Skeletal muscle satellite cell (primary cell): ENCODE data around the gene USP3.
A peak's percentile ranks its signal among the peaks of the same experiment; 100 is the strongest.

Source experiments
- H3K27me3 ChIP-seq: 2 replicates; pipeline ENCODE4 v1.7.0; 2013; ENCODE audit warnings: low read length; ENCODE audit not compliant: control insufficient read depth, insufficient read depth
- H3K36me3 ChIP-seq: 2 replicates; pipeline ENCODE4 v1.7.0; 2013; ENCODE audit warnings: mild to moderate bottlenecking, control low read depth, low read length; ENCODE audit not compliant: insufficient read depth
- H3K4me1 ChIP-seq: 2 replicates; pipeline ENCODE4 v1.7.0; 2013; ENCODE audit warnings: low read length; ENCODE audit not compliant: control insufficient read depth, insufficient read depth
- H3K4me2 ChIP-seq: 2 replicates; pipeline ENCODE4 v1.7.0; 2013; ENCODE audit warnings: mild to moderate bottlenecking, low read length
- H3K4me3 ChIP-seq: 2 replicates; pipeline ENCODE4 v1.7.0; 2013; ENCODE audit warnings: low read length
- H3K9ac ChIP-seq: 2 replicates; pipeline ENCODE4 v1.7.0; 2013; ENCODE audit warnings: mild to moderate bottlenecking, low read depth, low read length, moderate library complexity
- H3K9me3 ChIP-seq: replicated peaks from 2 replicates; pipeline ENCODE4 v1.7.0; 2013; ENCODE audit warnings: mild to moderate bottlenecking, control low read depth, low read length

The USP3 gene

GRCh38 chr15:63539521-63539920 lies 35.1 kb downstream of the USP3 start:
- Histone ChIP-seq H3K4me2 (no peak overlapping the region), H3K9ac (no peak overlapping the region), H3K4me1 (peaks cover 4% of the 10 kb centered on the region), H3K27me3 (no peaks in the 10 kb centered on the region), H3K4me3 (no peak overlapping the region), H3K9me3 (no peaks in the 10 kb centered on the region), H3K36me3 (peaks cover 8% of the 10 kb centered on the region)

GRCh38 chr15:63539998-63540397 lies 35.6 kb downstream of the USP3 start:
- H3K27me3 ChIP-seq: no peaks in the 10 kb centered on the region

DNA sequence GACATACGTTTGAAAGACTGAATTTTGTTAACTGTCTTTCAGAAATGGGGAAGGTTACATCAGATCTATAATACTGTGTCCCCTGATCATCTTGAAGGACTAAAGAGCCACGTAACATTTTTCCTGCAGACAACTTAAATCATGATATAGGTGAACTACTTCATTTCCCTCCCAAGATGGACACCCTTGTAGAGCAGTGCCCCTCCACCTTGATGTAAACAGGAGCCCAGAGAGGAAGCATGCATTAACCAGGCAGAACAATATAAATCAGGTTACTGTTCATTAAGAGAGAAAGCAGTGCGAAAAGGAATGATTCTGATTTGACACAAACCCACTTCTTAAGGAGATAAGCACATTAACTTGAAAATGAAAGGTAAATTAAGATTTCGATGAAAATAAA lies 36.1 kb downstream of the USP3 start:
- H3K4me1 ChIP-seq: no peaks in the 10 kb centered on the region
- no peak overlapping the region for H3K9ac ChIP-seq
- peaks cover 8% of the 10 kb centered on the region for H3K36me3 ChIP-seq
- no peak overlapping the region for H3K4me3 ChIP-seq
- H3K9me3 ChIP-seq: no peaks in the 10 kb centered on the region
- no peak overlapping the region for H3K4me2 ChIP-seq
- no peaks in the 10 kb centered on the region for H3K27me3 ChIP-seq

More at GRCh38 chr15:63539998-63540397, 35.6 kb downstream of the USP3 start:
- no peak overlapping the region for H3K4me3 ChIP-seq
- no peak overlapping the region for H3K9ac ChIP-seq
- H3K9me3 ChIP-seq: no peaks in the 10 kb centered on the region
- H3K4me2 ChIP-seq: no peak overlapping the region
- H3K36me3 ChIP-seq: peaks cover 8% of the 10 kb centered on the region
- peaks cover 4% of the 10 kb centered on the region for H3K4me1 ChIP-seq

GRCh38 chr15:63544258-63545026 lies 40.0 kb downstream of the USP3 start:
- no peaks in the 10 kb centered on the region for H3K4me1 ChIP-seq
- peaks cover 8% of the 10 kb centered on the region for H3K36me3 ChIP-seq
- no peak overlapping the region for H3K4me3 ChIP-seq
- H3K9me3 ChIP-seq: no peaks in the 10 kb centered on the region
- H3K4me2 ChIP-seq: no peak overlapping the region
- H3K9ac ChIP-seq: no peak overlapping the region
- no peaks in the 10 kb centered on the region for H3K27me3 ChIP-seq

- H3K9ac ChIP-seq: no peak overlapping the region
- H3K36me3 ChIP-seq: peaks cover 8% of the 10 kb centered on the region
- H3K9me3 ChIP-seq: no peaks in the 10 kb centered on the region
- no peaks in the 10 kb centered on the region for H3K4me1 ChIP-seq
- no peaks in the 10 kb centered on the region for H3K27me3 ChIP-seq
- no peak overlapping the region for H3K4me3 ChIP-seq
- no peak overlapping the region for H3K4me2 ChIP-seq
Measured at GRCh38 chr15:63545520-63545919, 41.1 kb downstream of the USP3 start.

- no peak overlapping the region for H3K4me3 ChIP-seq
- H3K9me3 ChIP-seq: no peaks in the 10 kb centered on the region
- peaks cover 35% of the 10 kb centered on the region for H3K4me1 ChIP-seq
- H3K9ac ChIP-seq: no peak overlapping the region
- peak overlapping the region; percentile 10 for H3K4me2 ChIP-seq
- no peaks in the 10 kb centered on the region for H3K36me3 ChIP-seq
- H3K27me3 ChIP-seq: no peaks in the 10 kb centered on the region
Measured at GRCh38 chr15:63551400-63551799, 47.0 kb downstream of the USP3 start.

DNA sequence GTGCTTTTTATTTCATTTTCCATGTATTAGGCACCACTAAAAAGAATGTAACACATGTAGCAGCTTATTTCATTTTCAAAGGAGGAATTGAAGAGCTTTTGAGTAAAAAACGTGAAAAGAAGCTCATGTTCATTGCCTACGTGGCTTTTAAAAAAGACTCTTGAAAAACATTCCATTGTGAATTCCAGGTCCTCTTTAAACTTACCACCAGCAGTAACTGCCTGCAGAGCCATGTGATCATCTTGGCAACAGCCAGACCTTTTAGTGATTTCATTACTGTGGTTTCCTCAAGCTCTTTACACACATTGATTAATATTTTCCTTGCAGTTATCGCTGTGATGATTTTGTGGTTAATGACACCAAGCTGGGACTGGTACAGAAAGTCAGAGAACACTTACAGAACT lies 49.0 kb downstream of the USP3 start:
- H3K9ac ChIP-seq: peak overlapping the region; percentile 57
- H3K9me3 ChIP-seq: no peaks in the 10 kb centered on the region
- H3K27me3 ChIP-seq: no peaks in the 10 kb centered on the region
- peak overlapping the region; percentile 7 for H3K4me3 ChIP-seq
- peaks cover 11% of the 10 kb centered on the region for H3K36me3 ChIP-seq
- H3K4me2 ChIP-seq: peak overlapping the region; percentile 67
- H3K4me1 ChIP-seq: peaks cover 35% of the 10 kb centered on the region

- no peak overlapping the region for H3K9ac ChIP-seq
- H3K4me2 ChIP-seq: no peak overlapping the region
- peaks cover 35% of the 10 kb centered on the region for H3K4me1 ChIP-seq
- H3K36me3 ChIP-seq: peaks cover 11% of the 10 kb centered on the region
- H3K27me3 ChIP-seq: no peaks in the 10 kb centered on the region
- H3K9me3 ChIP-seq: no peaks in the 10 kb centered on the region
- H3K4me3 ChIP-seq: no peak overlapping the region
Measured at GRCh38 chr15:63554337-63554927, 50.0 kb downstream of the USP3 start.

- Histone ChIP-seq H3K4me2 (no peak overlapping the region), H3K4me1 (peaks cover 35% of the 10 kb centered on the region), H3K9ac (no peak overlapping the region), H3K36me3 (peaks cover 11% of the 10 kb centered on the region), H3K27me3 (no peaks in the 10 kb centered on the region), H3K9me3 (no peaks in the 10 kb centered on the region), H3K4me3 (no peak overlapping the region)
Measured at GRCh38 chr15:63555507-63555906, 51.1 kb downstream of the USP3 start.

DNA sequence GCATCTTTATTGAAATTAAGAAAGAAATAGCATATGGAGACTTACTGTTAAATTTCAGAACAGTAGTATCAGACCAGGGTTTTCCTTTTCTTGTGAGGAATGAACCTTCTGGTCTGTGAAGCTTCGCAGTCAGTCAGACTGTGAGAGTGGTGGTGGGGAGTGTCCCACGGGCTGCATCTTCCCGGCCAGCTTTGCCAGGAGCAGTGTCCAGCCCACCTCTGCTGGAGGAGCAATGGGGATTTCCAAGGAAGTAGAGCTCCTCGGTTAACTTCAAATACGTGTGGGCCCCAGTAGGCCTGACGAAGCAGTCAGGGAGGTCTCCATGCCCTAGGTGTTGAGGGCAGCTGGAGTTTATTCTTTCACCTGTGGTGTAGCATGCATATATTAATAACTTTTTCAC lies 51.9 kb downstream of the USP3 start:
- Histone ChIP-seq H3K4me2 (no peak overlapping the region), H3K27me3 (no peaks in the 10 kb centered on the region), H3K4me3 (no peak overlapping the region), H3K9me3 (no peaks in the 10 kb centered on the region), H3K9ac (no peak overlapping the region), H3K4me1 (peaks cover 30% of the 10 kb centered on the region), H3K36me3 (peaks cover 13% of the 10 kb centered on the region)

DNA sequence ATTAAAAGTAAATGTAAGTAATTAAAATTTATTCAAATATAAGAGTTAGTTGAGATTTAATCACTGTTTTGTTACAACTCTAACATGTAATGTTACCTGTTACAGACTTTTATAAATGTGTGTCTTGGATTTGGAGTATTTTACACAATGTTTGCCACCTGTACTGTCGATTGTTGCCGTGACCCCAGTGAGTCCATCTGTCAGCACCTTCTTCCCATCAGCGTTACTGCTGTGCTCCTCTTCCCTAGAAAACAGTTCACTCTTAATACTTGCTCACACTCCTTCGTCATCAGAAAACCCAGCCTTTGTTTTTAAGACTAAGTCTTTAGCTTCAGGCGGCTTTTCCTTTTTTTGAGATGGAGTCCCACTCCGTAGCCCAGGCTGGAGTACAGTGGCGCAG lies 52.3 kb downstream of the USP3 start:
- no peak overlapping the region for H3K4me3 ChIP-seq
- no peak overlapping the region for H3K9ac ChIP-seq
- peaks cover 18% of the 10 kb centered on the region for H3K36me3 ChIP-seq
- no peaks in the 10 kb centered on the region for H3K27me3 ChIP-seq
- H3K4me2 ChIP-seq: no peak overlapping the region
- no peaks in the 10 kb centered on the region for H3K9me3 ChIP-seq
- peaks cover 27% of the 10 kb centered on the region for H3K4me1 ChIP-seq

GRCh38 chr15:63559753-63560152 lies 55.4 kb downstream of the USP3 start:
- peaks cover 41% of the 10 kb centered on the region for H3K36me3 ChIP-seq

More at GRCh38 chr15:63559753-63560152, 55.4 kb downstream of the USP3 start:
- no peak overlapping the region for H3K4me3 ChIP-seq
- H3K9me3 ChIP-seq: no peaks in the 10 kb centered on the region
- no peak overlapping the region for H3K4me2 ChIP-seq
- no peaks in the 10 kb centered on the region for H3K27me3 ChIP-seq
- no peak overlapping the region for H3K9ac ChIP-seq
- H3K4me1 ChIP-seq: no peaks in the 10 kb centered on the region
